Stomach (tissue), 4 donors: Measurements from ENCODE around the gene DLG4.

Experiments
- CTCF ChIP-seq, 7 experiments: fragments of 450-650 bp in 4 of 7; fragments of 200-600 bp in 3 of 7; sonication (generic) in 3 of 7; IDR thresholded peaks; one replicate each; pipeline ENCODE4 v1.5.1; 2016 to 2019; ENCODE audit warnings: antibody characterized with exemption in 7 of 7, control low read depth in 2 of 7, mild to moderate bottlenecking in 1 of 7
- POLR2A ChIP-seq, 4 donors: fragments of 450-650 bp; IDR thresholded peaks; one replicate each; pipeline ENCODE4 v1.6.1; 2016; ENCODE audit warnings: antibody characterized with exemption in 4 of 4, control low read depth in 2 of 4, mild to moderate bottlenecking in 1 of 4, moderate library complexity in 1 of 4
- POLR2AphosphoS5 ChIP-seq, 3 donors: sonication (generic); formaldehyde crosslinking; IDR thresholded peaks; one replicate each; pipeline ENCODE4 v1.6.1; 2016; ENCODE audit warnings: antibody characterized with exemption in 3 of 3

GRCh38 chr17:7237266-7237760 is 17.7 kb upstream of the DLG4 start:
- TF ChIP-seq CTCF (IDR thresholded peaks at IDR 0.05) (no peak), POLR2AphosphoS5 (IDR thresholded peaks at IDR 0.05) (no peak), POLR2A (IDR thresholded peaks at IDR 0.05) (no peak)
